GM18505 (cell line): ENCODE results near the gene REX1BD.
"Not testable (repeated sequence)": the region's sequence is repeated elsewhere in the genome, so short reads cannot be mapped to it uniquely, and the experiment has no call there.

ENCODE experiments used
- ATAC-seq: cut with Tn5 transposase; IDR thresholded peaks from one replicate; pipeline ENCODE4 v1.9.1; 2021; ENCODE audit not compliant: unreplicated experiment
- POLR2A ChIP-seq: IDR thresholded peaks from 4 replicates; pipeline ENCODE4 v1.6.1; 2011; ENCODE audit warnings: borderline replicate concordance; ENCODE audit not compliant: insufficient read depth, insufficient read length; ENCODE audit errors: extremely low read depth

The REX1BD gene

GRCh38 chr19:18588611-18589379 lies at the start of gene REX1BD:
REX1BD (plus strand) TSS chr19:18588798; CDS start chr19:18588802, 4 bp downstream.
- TF ChIP-seq POLR2A = peak; percentile 73
- ATAC-seq = peak; percentile 60

- TF ChIP-seq POLR2A = no peak
- ATAC-seq = no peak
These were observed 49.2 kb upstream of the REX1BD start for GRCh38 chr19:18539372-18539771.

GRCh38 chr19:18540200-18540599 lies 48.4 kb upstream of the REX1BD start:
- not testable (repeated sequence) for ATAC-seq

DNA sequence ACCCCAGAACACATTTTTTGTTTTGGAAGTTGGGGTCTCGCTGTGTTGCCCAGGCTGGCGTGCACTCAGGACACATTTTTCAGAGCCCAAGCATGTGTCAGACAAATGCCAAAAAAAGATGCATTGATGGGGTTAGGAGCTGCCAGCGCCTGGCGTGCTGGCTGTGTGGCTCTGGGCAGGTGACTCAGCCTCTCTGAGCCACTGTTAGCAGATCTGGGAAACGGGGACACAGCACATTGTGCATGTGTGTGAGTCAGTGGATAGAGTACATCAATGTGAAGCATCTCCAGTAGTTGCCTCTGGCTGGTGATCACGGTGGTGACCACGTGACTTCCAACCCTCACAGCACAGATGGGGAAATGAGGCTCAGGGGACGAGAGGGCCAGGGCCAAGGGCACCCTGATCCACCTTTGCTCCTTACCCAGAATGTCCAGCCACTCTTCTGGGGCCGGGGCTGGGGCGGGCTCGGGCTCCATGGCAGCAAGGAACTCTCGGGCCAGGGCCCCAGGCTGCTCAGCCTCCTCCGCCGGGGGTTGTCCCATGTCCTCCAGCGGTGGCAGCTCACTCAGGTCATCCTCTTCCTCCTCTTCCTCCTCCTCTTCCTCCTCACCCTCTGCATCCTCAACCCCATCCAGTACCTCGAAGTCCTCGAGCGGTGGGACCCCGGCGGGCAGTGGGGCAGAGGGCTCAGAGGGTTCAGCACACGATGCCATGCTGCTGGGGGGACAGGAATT lies 47.2 kb upstream of the REX1BD start:
- no peak for ATAC-seq
- TF ChIP-seq POLR2A = no peak

GRCh38 chr19:18541992-18542940 lies 46.3 kb upstream of the REX1BD start:
- TF ChIP-seq POLR2A = no peak
- ATAC-seq = no peak

DNA sequence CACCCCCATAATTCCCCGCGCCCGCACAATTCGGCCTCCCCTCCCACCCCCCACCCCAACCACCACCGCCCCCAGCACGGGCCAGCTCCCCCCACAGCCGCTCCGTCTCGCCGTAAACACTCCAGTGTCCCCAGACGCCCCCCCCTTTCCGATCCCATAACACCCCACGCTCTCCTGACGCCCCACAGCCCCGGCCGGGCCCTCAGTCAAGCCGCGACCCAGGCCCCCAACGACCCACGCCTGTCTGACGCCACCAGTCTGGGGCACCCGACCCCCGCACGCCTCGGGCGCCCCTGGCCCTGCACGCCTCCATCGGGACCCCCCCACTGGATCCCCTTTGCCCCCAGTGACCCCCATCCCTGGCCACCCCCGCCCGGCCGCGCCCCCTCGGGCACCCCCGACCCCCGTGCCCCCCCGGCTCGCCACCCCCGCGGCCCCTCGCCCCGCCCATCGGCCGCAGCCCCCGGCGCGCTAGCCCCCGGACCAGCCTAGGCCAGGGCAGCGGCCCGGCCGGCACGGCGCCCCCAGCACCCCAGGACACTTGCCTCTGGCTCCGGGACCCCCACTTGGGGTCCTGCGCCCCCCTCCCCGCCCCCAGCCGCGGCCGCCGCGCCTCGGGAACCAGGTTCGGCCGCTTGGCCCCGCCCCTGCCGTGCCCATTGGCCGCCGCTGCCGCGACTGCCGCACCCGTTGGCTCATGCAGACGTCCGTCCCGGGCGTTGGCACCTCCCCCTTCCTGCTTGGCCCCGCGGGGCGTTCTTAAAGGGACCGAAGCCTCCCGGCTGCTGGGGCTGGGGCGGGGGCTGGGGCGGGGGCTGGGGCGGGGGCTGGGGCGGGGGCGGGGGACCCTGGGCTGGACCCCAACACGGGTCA lies 45.4 kb upstream of the REX1BD start, which contains the start of gene FKBP8:
Gene FKBP8 (minus strand): TSS at position 633 of the 873 bp plus-strand sequence. CDS start 1,603 bp downstream, outside the sequence.
- ATAC-seq = peak; percentile 88
- no peak for TF ChIP-seq POLR2A

- peak; percentile 66 for ATAC-seq
- peak; percentile 59 for TF ChIP-seq POLR2A
These were observed 44.7 kb upstream of the REX1BD start for GRCh38 chr19:18543814-18544475.

DNA sequence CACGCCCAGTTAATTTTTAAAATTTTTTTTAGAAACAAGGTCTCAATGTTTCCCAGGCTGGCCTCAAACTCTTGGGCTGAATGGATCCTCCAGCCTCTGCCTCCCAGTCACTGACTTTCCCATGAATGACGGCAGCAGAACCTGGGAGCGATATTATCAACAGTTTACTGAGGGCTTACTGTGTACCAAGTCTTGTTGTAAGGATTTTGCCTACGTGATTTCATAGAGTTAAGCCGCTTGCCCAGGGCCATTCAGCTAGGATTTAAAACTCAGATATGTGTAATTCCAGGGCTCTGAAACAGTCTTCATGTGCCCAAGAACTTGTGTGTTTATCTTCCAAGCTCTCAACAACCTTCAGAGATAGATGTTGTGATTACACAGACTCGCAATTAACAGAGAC lies 37.0 kb upstream of the REX1BD start:
- ATAC-seq = no peak
- TF ChIP-seq POLR2A = no peak

GRCh38 chr19:18557411-18558201 lies 31.0 kb upstream of the REX1BD start, which contains the start of gene KXD1:
KXD1 (plus strand) TSS chr19:18557870; CDS start chr19:18562057, 4,187 bp downstream.
- peak; percentile 82 for ATAC-seq

DNA sequence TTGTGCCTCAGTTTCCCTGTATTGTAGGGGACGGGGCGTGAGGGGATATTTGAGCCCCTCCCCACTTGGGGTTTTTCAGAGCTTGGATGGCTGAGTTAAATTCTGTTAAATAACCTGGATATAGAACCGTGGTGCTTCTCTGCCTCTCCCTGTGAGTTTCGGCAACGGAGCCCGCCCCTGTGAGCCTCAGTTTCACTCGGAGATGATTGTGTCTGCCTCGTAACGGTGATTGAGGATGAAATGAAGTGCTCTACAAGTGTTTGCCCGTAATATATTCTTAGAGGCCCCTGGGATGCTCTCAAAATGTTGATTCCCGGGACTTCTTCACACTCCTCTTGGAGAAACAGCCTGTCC lies 30.4 kb upstream of the REX1BD start:
- TF ChIP-seq POLR2A = no peak
- ATAC-seq = peak; percentile 4

More at GRCh38 chr19:18557411-18558201, 31.0 kb upstream of the REX1BD start, which contains the start of gene KXD1:
- peak; percentile 89 for TF ChIP-seq POLR2A

DNA sequence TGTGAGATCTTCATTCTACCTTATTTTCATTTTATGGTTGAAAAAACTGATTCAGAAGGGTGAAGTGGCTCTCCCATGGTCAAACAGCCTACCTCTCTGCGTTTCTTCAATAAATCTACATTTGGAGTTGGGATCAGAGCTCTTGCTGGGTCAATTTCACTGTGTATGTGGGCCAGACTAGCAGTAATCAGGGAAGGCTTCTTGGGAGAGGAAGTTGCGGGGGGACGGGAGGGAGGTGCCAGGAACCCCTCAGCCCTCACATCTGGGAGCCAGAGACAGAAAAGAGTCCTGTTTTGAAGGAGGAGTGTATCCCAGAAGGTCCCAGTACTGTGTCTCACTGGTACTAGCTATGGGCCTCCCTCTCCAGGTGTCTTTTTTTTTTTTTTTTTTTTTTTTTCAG lies 30.0 kb upstream of the REX1BD start:
- no peak for TF ChIP-seq POLR2A

DNA sequence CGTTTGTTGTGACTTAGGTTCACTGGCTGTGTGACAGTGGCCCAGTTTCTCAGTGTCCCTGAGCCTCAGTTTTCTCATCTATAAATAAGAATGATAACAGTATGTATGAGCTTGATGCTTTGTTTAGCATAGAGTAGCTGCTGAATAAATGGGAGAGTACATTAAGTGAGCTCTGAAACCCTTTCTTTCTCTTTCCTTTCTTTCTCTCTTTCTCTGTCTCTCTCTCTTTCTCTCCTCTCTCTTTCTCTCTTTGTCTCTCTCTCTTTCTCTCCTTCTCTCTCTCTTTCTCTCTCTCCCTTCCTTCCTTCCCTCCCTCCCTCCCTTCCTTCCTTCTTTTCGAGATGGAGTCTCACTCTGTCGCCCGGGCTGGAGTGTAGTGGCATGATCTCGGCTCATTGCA lies 28.9 kb upstream of the REX1BD start:
- ATAC-seq = no peak
- no peak for TF ChIP-seq POLR2A

More for the DNA sequence above, 30.0 kb upstream of the REX1BD start:
- no peak for ATAC-seq
